Loucy (cell line): ENCODE data around the gene DERL2.

Experiments used
- H2AFZ ChIP-seq: fragments of 200-600 bp; sonication (generic); 2 replicates; pipeline ENCODE4 v1.6.0; 2016; ENCODE audit warnings: antibody characterized with exemption, mild to moderate bottlenecking, low read length, moderate library complexity
- H3F3A ChIP-seq: fragments of 200-600 bp; 2 replicates; pipeline ENCODE4 v1.6.0; 2016; ENCODE audit warnings: antibody characterized with exemption, low read depth, mild to moderate bottlenecking
- H3K27me3 ChIP-seq: fragments of 200-600 bp; sonication (generic); 2 replicates; pipeline ENCODE4 v1.6.1; 2014; ENCODE audit warnings: low read length, mild to moderate bottlenecking; ENCODE audit not compliant: insufficient read depth, poor library complexity, severe bottlenecking
- H3K36me3 ChIP-seq: fragments of 200-600 bp; sonication (generic); 2 replicates; pipeline ENCODE4 v1.6.1; 2016; ENCODE audit warnings: low read length; ENCODE audit not compliant: insufficient read depth
- H3K4me1 ChIP-seq: fragments of 200-600 bp; sonication (generic); 2 replicates; pipeline ENCODE4 v1.5.1; 2014; ENCODE audit warnings: low read length, mild to moderate bottlenecking; ENCODE audit not compliant: insufficient read depth, poor library complexity, severe bottlenecking
- H3K4me2 ChIP-seq: fragments of 200-600 bp; sonication (generic); 2 replicates; pipeline ENCODE4 v1.6.0; 2014; ENCODE audit warnings: antibody characterized with exemption, low read length, low read depth, mild to moderate bottlenecking; ENCODE audit not compliant: poor library complexity, severe bottlenecking
- H3K4me3 ChIP-seq: fragments of 200-600 bp; sonication (generic); 2 replicates; pipeline ENCODE4 v1.5.1; 2014; ENCODE audit warnings: low read length, mild to moderate bottlenecking, mixed read lengths; ENCODE audit not compliant: poor library complexity, severe bottlenecking
- H3K79me2 ChIP-seq: fragments of 200-600 bp; sonication (generic); 2 replicates; pipeline ENCODE4 v1.6.1; 2014; ENCODE audit warnings: low read length; ENCODE audit not compliant: insufficient read depth
- H3K9ac ChIP-seq: fragments of 200-600 bp; sonication (generic); 2 replicates; pipeline ENCODE4 v1.6.0; 2014; ENCODE audit warnings: mild to moderate bottlenecking, low read depth, low read length, moderate library complexity; ENCODE audit not compliant: poor library complexity, severe bottlenecking
- H3K9me2 ChIP-seq: fragments of 200-600 bp; sonication (generic); replicated peaks from 2 replicates; pipeline ENCODE4 v1.6.1; 2016; ENCODE audit warnings: low read depth, low read length, mixed read lengths
- H3K9me3 ChIP-seq: fragments of 200-600 bp; sonication (generic); 2 replicates; pipeline ENCODE4 v1.6.1; 2014; ENCODE audit warnings: mild to moderate bottlenecking, antibody characterized with exemption, low read length, low read depth; ENCODE audit not compliant: insufficient read depth
- H4K20me1 ChIP-seq: fragments of 200-600 bp; sonication (generic); 2 replicates; pipeline ENCODE4 v1.6.0; 2014; ENCODE audit warnings: antibody characterized with exemption, low read length, mild to moderate bottlenecking; ENCODE audit not compliant: insufficient read depth, poor library complexity, severe bottlenecking
- CTCF ChIP-seq: fragments of 200-600 bp; sonication (generic); conservative IDR thresholded peaks from 2 replicates; pipeline ENCODE4 v1.5.1; 2014; ENCODE audit warnings: mild to moderate bottlenecking, antibody characterized with exemption, low read length
- EZH2phosphoT487 ChIP-seq: fragments of 200-600 bp; IDR thresholded peaks from 2 replicates; pipeline ENCODE4 v1.6.1; 2018; ENCODE audit warnings: antibody characterized with exemption, mild to moderate bottlenecking, moderate library complexity, borderline replicate concordance

DERL2 gene

GRCh38 chr17:5513628-5514027 lies 27.6 kb upstream of the DERL2 start:
- Histone ChIP-seq H3K4me2 (peak overlapping the region; percentile 56), H3K4me1 (peaks cover 22% of the 10 kb centered on the region), H3F3A (no peaks in the 10 kb centered on the region), H3K27me3 (no peaks in the 10 kb centered on the region), H3K79me2 (no peaks in the 10 kb centered on the region), H2AFZ (no peak overlapping the region), H3K9me2 (no peaks in the 10 kb centered on the region), H3K4me3 (no peak overlapping the region), H3K36me3 (no peaks in the 10 kb centered on the region), H3K9me3 (no peaks in the 10 kb centered on the region), H4K20me1 (no peaks in the 10 kb centered on the region), H3K9ac (no peak overlapping the region)
- TF ChIP-seq CTCF (no peak), EZH2phosphoT487 (no peak)

- H2AFZ ChIP-seq: no peak overlapping the region
These were observed 25.6 kb upstream of the DERL2 start for GRCh38 chr17:5511401-5512225.

GRCh38 chr17:5510771-5511170 lies 24.8 kb upstream of the DERL2 start:
- Histone ChIP-seq H2AFZ (no peak overlapping the region), H3K9me2 (no peaks in the 10 kb centered on the region), H3K4me2 (no peak overlapping the region), H3K9ac (no peak overlapping the region), H3K27me3 (no peaks in the 10 kb centered on the region), H3K79me2 (no peaks in the 10 kb centered on the region), H3K9me3 (no peaks in the 10 kb centered on the region), H3K36me3 (no peaks in the 10 kb centered on the region), H4K20me1 (no peaks in the 10 kb centered on the region), H3K4me3 (no peak overlapping the region), H3K4me1 (peaks cover 22% of the 10 kb centered on the region), H3F3A (no peaks in the 10 kb centered on the region)
- TF ChIP-seq EZH2phosphoT487 (no peak), CTCF (no peak)

More at GRCh38 chr17:5511401-5512225, 25.6 kb upstream of the DERL2 start:
- H3K9ac ChIP-seq: no peak overlapping the region
- no peak for TF ChIP-seq CTCF
- TF ChIP-seq EZH2phosphoT487: no peak
- H4K20me1 ChIP-seq: no peaks in the 10 kb centered on the region
- no peaks in the 10 kb centered on the region for H3F3A ChIP-seq
- no peaks in the 10 kb centered on the region for H3K79me2 ChIP-seq
- H3K4me1 ChIP-seq: peaks cover 22% of the 10 kb centered on the region
- no peaks in the 10 kb centered on the region for H3K36me3 ChIP-seq
- H3K9me3 ChIP-seq: no peaks in the 10 kb centered on the region
- no peaks in the 10 kb centered on the region for H3K9me2 ChIP-seq
- H3K27me3 ChIP-seq: no peaks in the 10 kb centered on the region
- H3K4me3 ChIP-seq: no peak overlapping the region
- no peak overlapping the region for H3K4me2 ChIP-seq
